HFF-Myc (cell line): ENCODE results near the gene LIN54.
"Not testable (repeated sequence)": the region's sequence is repeated elsewhere in the genome, so short reads cannot be mapped to it uniquely, and the experiment has no call there.

Experiments
- DNase-seq: peaks from one replicate; pipeline ENCODE4 v3.0.0-alpha.2; 2011; ENCODE audit warnings: low read depth; ENCODE audit errors: extremely low read depth
- H3K4me3 ChIP-seq: replicated peaks from 2 replicates; pipeline ENCODE4 v1.5.1; 2011; ENCODE audit warnings: low read depth, mild to moderate bottlenecking, control low read depth, low read length
- CTCF ChIP-seq: IDR thresholded peaks from 2 replicates; pipeline ENCODE4 v1.5.1; 2012; ENCODE audit warnings: mild to moderate bottlenecking, low read depth, low read length, control low read depth; ENCODE audit errors: missing control alignments

Gene LIN54

GRCh38 chr4:83036991-83037665 is 26.5 kb upstream of the LIN54 start:
- peak overlapping the region; percentile 88 for H3K4me3 ChIP-seq
- no peak for DNase-seq
- TF ChIP-seq CTCF = no peak

DNA sequence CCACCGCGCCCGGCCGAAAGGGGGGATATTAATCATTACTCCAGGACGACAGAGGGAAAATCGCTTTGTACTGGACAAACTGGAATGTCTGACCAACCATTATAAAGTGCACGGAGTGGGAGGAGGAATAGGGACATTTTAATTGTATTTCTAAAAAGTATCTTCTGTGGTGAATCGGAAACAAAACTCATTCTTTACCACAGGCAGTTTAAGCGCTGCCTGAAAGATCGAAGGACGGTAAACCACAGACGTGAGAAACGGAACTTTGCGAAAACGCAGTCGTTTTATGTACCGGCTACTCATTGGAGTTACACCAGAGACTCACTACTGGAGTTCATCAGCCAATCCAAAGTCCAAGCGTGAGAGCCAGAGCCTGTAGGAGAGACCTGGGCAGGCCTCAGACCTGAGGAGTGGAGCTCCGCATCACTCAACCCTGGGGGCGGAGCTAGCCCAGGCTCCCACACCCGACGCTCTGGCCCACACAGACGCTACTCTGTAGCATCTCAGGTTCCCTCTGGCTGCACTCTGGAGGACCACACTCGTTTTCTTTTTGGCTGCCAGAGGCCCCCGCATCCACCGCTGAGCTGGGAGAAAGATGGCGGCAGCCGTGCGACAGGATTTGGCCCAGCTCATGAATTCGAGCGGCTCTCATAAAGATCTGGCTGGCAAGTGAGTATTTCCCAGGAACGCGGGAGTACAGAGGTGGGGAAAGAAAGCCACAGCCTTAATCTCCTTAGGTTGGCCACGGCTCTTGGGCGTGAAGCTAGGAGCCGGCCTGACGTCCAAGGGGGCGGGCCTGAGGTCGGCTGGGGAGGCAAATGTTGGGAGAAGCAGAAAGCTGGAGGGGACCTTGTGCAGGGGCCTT is 24.2 kb upstream of the LIN54 start, which contains the start of gene COPS4:
Gene COPS4, plus strand, starts transcription at position 554 of the 865 bp plus-strand sequence. Its CDS starts 42 bp downstream, at position 596.
- peak; percentile 14 for TF ChIP-seq CTCF
- peak; percentile 100 for DNase-seq
- H3K4me3 ChIP-seq = peak within 1 kb of the TSS; percentile 88

DNA sequence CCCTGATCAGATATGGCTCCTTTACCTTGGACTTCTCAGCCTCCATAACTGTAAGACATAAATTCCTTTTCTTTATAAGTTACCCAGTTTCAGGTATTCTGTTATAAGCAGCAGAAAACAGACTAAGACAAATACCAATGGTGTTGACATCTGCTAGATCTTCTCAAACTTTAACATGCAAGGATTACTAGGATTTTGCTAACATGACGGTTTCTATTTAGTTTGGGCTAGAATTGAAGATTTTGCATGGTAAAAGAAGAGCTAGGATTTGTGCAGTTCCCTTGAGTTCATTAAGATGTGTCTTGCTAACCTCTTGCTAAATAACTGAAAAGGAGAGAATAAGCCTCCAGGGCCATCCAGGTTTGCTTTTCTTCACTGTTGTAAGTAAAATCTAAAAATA is 19.1 kb upstream of the LIN54 start:
- no peak for DNase-seq
- no peak for TF ChIP-seq CTCF
- no peak overlapping the region for H3K4me3 ChIP-seq

GRCh38 chr4:83028976-83029375 is 18.4 kb upstream of the LIN54 start:
- no peak overlapping the region for H3K4me3 ChIP-seq
- TF ChIP-seq CTCF = no peak
- DNase-seq = no peak

DNA sequence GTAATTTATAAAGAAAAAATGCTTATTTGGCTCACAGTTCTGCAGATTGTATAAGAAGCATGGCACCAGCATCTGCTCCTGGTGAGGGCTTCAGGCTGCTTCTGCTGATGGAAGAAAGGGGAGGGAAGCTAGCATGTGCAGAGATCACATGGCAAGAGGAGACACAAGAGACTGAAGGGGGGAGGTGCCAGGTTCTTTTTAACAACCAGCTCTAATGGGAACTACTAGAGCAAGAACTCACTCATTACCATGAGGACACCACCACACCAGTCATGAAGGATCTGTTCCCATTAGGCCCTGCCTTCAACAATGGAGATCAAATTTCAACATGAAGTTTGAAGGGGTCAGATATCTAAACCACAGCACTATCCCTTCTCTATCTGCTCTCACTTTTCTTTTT is 14.9 kb upstream of the LIN54 start:
- H3K4me3 ChIP-seq = no peak overlapping the region
- no peak for TF ChIP-seq CTCF
- no peak for DNase-seq

- DNase-seq = no peak
- H3K4me3 ChIP-seq = no peak overlapping the region
- no peak for TF ChIP-seq CTCF
These were observed 13.6 kb upstream of the LIN54 start for GRCh38 chr4:83024233-83024632.

DNA sequence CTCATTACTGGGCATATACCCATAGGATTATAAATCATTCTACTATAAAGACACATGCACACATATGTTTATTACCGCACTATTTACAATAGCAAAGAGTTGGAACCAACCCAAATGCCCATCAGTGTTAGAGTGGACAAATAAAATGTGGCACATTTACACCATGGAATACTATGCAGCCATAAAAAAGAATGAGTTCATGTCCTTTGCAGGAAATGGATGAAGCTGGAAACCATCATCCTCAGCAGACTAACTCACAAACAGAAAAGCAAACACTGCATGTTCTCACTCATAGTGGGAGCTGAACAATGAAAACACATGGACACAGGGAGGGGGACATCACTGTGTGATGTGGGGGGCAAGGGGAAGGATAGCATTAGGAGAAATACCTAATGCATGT is 13.0 kb upstream of the LIN54 start:
- DNase-seq, H3K4me3 ChIP-seq: not testable (repeated sequence)
